D721Med (cell line): ENCODE measurements around the gene TMED4.

Experiments used
- DNase-seq: peaks from one replicate; pipeline ENCODE4 v3.0.0; 2011; ENCODE audit warnings: low spot score; ENCODE audit not compliant: insufficient read length
- FAIRE-seq: peaks from 2 replicates; lab custom pipeline; 2011; peaks lifted over from hg19 to GRCh38; lab: Jason Lieb, UNC
- CTCF ChIP-seq: IDR thresholded peaks from 2 replicates; pipeline ENCODE4 v1.5.1; 2012; ENCODE audit warnings: mild to moderate bottlenecking, control low read depth; ENCODE audit not compliant: insufficient read depth; ENCODE audit errors: missing control alignments

The TMED4 gene

GRCh38 chr7:44574287-44574872, 7.7 kb downstream of the TMED4 start:
- DNase-seq (no peak), FAIRE-seq (no peak)
- TF ChIP-seq CTCF, result no peak

DNA sequence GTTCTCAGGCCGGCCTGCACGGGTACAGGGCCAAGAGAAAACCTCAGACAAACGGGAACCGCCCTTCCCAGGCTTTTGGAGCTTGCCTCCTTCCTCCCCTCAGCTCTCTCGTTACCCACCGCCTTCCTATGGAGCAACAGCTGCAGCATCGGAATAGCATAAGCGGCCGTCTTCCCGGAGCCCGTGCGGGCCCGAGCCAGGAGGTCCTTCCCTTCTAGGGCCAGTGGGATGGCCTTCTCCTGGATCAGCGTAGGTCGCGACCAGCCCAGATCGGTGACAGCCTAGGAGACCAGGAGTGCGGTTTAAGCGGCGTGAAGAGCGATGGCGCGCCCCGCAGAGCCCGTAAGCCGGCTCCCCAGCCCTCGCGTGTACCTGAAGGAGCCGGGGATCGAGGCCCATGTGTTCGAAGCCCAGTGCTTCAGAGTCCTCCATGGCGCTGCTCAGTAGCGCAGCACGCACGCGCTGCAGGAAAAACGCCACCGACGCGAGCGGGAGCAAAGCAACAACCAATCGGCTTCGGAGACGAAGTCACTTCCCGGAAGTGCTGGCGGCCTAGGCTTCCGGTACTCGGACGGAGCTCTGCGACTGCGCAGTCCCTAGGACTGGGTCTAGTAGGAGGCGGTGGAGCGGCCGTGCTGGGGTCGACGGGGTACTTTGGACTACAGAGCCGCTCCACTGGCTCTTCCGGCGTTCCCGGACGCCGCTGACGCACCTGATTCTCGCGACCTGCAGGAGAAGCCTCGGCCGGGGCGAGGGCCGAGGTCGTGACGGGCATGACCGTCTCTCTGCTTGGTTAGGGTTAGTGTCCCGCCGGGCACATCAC, 8.4 kb downstream of the TMED4 start, which contains the start of gene DDX56:
DDX56 (minus strand) TSS at position 445 of the 823 bp plus-strand sequence; CDS start at position 432, 13 bp downstream.
- peak; percentile 95 for DNase-seq

DNA sequence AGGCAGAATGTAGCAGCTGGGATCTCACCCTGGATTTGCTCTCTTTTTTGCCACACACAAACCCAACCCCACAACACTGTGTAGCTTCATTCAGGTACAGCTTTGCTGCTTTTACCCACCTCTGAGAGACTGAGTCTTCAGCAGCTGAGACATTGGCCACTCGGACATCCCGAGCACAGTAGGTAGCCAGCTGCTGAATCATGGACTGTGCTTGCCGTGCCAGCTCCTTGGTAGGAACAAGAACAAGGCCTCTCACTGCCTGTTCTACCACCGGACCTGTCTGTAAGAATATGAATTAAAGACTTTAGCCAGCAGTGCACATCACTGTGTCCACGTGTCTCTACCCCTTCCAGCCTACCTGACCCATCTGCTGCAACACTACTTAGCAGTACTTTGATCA, 9.3 kb downstream of the TMED4 start:
- no peak for TF ChIP-seq CTCF
- no peak for DNase-seq
- FAIRE-seq, result no peak

More for the DNA sequence above, 8.4 kb downstream of the TMED4 start, which contains the start of gene DDX56:
- no peak for TF ChIP-seq CTCF
- no peak for FAIRE-seq

DNA sequence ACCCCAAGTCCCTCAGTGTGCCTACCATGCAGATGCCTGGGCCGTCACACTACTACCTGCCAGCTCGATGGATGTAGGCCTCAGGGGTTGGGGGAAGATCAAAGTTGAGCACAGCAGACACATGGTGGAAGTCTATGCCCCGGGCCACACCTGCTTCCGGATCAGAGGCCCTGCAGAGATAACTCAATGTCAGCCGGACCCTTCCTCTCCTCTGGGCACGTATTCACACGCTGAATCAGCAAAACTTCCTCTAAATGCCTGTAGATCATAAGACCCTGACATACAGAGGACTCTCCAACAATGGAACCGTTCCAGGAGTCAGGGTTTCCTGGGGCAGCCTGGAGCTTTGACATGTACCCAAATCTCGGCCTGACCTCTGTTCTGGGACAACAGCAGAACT, 12.1 kb downstream of the TMED4 start:
- DNase-seq, result no peak
- FAIRE-seq, result no peak
- TF ChIP-seq CTCF, result no peak

DNA sequence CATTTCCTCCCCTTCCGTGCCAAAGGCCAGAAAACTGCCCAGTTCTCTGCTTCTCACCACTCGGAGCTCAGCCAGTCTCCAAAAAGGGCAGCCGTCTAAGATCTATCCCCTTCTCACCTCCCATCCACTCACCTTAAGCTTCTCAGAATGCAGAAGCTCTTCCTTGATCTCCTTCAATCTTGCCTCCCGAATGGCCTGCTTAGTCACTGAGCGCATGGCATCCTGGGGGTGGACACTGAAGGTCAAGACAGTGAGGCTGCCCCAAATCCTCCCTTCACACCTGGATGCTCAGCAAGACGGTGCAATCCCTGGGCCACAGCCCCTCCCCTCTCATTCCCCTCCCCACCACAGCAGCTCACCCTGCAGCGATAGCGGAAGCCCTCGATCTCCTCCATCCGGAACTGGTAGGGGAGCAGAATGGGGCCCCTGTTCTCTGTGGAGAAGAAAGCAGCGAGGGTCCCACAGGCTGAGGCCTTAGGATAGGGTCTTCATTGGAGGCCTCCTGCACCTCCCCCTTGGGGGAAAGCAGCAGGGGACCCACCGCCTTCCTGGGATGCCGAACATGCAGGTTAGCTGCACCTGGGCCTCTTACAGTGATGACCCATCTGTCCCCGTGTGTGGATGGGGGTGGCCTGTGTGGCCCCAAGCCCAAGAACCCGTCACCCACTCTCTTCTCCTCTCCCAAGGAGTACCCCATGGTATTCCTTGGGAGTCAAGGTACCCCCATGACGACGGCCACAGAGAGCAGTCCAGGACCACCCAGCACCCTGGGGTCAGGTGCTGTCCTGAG, 13.1 kb downstream of the TMED4 start:
- FAIRE-seq (no peak), DNase-seq (no peak)
- no peak for TF ChIP-seq CTCF

DNA sequence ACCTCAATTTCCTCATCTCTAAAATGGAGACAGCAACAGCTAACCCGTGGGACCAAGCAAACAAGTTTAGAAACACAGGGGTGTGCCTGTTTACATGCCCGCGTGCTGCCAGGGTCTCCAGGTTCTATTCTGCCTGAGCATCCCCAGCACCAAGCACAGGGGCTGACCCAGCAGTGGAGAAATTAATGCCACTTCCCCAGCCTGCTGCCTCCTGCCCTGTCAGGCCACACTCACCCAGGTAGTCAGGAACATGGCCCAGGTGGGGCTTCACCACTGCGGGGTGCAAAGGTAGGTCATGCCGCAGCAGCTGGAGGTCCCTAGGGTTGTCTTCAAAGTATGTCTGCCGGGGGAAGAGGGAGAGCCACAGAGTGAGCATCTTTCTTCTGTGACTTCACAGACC, 14.1 kb downstream of the TMED4 start:
- FAIRE-seq (no peak), DNase-seq (no peak)
- no peak for TF ChIP-seq CTCF
